Fibroblast of the aortic adventitia (primary cell): ENCODE measurements around the gene NFASC. TPM values are rescaled to one million over a fixed set of nuclear protein-coding genes. Genes with fewer than 3 reads are reported as not detected.

Source experiments
- DNase-seq: peaks from one replicate; pipeline ENCODE4 v3.0.0-alpha.2; 2010; ENCODE audit warnings: low read depth
- H3K4me3 ChIP-seq: 2 replicates; pipeline ENCODE4 v1.5.1; 2011; ENCODE audit warnings: low read depth, mild to moderate bottlenecking, control low read depth, low read length, moderate library complexity
- total RNA-seq: library from RNA; depleted of rRNA; stranded (reverse); fragments of >200 nt; gene quantifications from 2 replicates; pipeline ENCODE4 v1.2.3, GENCODE V29; 2012; ENCODE audit warnings: low replicate concordance
- TF ChIP-seq, protein P1 (sequence below): IDR thresholded peaks from 2 replicates; pipeline ENCODE4 v1.5.1; 2011; ENCODE audit warnings: mild to moderate bottlenecking, low read length, control low read depth, inconsistent platforms; ENCODE audit not compliant: insufficient read depth

Gene NFASC
- total RNA-seq, 1 donor = 22.0 TPM

DNA sequence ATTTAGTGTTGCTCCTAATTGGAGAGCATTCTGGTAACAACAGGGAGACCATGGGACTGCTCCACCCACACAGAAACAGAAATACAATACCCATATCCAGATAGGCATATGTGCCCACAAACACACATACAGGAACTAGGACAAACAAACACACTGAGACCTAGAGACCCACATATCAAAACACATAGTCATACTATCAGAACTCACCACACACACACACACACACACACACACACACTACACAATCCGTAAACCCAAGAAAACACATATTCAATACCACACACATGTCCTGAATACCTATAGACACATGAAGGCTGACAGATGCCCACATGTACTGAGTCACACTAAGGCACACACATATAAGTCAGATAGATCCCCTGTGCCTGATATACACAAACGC is 3.5 kb upstream of the NFASC start:
- TF ChIP-seq, protein P1, sequence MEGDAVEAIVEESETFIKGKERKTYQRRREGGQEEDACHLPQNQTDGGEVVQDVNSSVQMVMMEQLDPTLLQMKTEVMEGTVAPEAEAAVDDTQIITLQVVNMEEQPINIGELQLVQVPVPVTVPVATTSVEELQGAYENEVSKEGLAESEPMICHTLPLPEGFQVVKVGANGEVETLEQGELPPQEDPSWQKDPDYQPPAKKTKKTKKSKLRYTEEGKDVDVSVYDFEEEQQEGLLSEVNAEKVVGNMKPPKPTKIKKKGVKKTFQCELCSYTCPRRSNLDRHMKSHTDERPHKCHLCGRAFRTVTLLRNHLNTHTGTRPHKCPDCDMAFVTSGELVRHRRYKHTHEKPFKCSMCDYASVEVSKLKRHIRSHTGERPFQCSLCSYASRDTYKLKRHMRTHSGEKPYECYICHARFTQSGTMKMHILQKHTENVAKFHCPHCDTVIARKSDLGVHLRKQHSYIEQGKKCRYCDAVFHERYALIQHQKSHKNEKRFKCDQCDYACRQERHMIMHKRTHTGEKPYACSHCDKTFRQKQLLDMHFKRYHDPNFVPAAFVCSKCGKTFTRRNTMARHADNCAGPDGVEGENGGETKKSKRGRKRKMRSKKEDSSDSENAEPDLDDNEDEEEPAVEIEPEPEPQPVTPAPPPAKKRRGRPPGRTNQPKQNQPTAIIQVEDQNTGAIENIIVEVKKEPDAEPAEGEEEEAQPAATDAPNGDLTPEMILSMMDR = no peak
- no peak for DNase-seq
- H3K4me3 ChIP-seq = no peak overlapping the region

DNA sequence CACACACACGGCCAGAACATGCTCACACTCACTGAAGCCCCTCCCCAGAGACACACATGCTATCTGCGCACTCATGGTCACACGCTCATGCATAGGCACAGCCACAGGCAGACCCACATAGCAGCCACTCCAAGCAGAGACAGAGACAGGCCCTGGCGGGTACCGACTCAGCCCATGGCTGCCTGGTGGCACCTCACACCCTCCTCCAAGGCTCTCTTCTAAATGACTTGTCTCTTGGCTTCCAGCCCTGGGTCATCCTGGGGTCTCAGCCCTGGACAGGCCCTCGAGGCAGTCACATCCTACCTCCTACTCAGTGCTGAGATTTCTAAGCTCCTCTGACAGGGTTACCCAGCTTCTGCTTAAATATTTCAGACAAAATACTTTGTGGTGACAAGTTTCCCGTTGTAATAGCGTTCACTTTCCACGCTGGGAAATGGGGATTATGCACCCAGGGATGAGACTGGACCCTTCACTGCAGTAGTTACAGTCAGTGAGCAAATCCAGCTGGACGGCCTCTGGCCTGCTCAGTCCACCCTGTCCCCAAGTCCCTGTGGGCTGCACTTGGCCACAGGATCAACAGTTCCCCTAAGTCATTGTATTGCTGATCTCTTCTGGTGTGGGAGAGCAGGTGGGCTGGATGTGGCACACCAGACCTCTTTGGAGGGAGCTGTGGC is 2.9 kb upstream of the NFASC start:
- TF ChIP-seq, protein P1 = no peak
- no peak overlapping the region for H3K4me3 ChIP-seq
- no peak for DNase-seq

DNA sequence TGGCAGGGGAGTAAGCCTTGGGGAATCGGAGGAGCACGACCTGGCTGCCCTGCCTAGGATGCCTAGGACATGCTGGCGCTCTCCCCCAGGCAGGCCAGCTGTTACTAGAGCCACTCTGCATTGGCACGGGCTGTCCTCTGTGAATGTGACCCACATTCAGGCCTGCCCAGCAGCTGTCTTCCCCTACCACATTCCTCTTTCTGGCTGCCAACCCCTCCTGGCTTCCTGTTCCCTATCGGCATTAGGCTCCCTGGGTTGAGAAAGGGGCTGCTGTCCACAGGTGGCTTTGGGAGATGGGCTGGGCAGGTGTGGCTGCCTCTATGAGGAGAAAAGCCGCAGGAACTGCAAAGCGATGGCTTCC is 2.3 kb upstream of the NFASC start:
- TF ChIP-seq, protein P1 = no peak
- no peak for DNase-seq
- H3K4me3 ChIP-seq = no peak overlapping the region

DNA sequence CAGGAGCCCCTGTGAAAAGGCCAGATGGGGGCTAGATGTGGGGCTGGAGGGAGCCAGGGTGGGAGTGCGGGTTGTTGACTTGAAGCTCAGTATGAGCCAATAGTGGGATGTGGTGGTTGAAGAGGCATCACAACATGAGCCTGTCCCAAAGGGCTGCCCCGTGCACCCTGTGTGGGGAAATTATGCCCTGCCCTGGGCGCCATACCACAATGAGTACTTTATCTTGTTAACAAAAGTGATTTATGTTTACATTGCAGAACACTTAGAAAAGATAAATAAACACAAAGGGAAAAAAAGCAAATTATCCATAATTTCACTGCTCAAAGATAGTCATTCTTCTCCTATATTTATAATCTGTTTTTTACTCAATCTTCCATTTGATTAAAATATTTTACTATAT is 1.6 kb upstream of the NFASC start:
- no peak overlapping the region for H3K4me3 ChIP-seq
- DNase-seq = no peak
- TF ChIP-seq, protein P1 = no peak

DNA sequence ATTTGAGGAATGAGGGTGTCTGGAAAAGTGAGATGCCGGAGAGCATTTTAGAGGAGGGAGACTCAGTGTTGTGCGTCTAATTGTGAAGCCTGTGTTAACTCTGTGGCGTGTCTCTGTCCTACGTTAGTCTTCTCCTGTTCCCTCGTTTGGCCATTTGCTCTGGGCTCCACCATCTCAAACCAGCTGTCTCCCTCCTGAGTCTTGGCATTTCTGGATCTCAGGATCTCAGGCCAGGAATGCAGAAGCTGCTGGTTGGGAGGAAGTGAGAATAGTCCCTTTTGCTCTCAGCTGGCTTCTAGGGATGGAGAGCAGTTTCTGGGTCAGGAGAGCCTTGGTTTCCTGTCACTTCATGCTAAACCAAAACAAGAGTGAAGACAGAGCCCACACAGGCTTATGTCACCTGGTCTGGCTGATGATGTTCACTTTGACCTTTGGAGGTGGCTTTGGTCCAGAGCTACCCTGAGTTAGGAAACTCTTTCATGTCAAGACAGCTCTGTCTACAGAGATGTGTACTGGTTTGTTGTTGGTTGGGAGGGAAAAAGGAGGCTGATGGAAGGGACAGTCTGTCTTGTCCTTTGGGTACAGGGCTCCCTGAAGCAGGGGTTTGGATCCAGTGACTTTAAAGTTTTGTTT is 859 bp downstream of the NFASC start:
- TF ChIP-seq, protein P1 = no peak
- DNase-seq = no peak
- no peak overlapping the region for H3K4me3 ChIP-seq

DNA sequence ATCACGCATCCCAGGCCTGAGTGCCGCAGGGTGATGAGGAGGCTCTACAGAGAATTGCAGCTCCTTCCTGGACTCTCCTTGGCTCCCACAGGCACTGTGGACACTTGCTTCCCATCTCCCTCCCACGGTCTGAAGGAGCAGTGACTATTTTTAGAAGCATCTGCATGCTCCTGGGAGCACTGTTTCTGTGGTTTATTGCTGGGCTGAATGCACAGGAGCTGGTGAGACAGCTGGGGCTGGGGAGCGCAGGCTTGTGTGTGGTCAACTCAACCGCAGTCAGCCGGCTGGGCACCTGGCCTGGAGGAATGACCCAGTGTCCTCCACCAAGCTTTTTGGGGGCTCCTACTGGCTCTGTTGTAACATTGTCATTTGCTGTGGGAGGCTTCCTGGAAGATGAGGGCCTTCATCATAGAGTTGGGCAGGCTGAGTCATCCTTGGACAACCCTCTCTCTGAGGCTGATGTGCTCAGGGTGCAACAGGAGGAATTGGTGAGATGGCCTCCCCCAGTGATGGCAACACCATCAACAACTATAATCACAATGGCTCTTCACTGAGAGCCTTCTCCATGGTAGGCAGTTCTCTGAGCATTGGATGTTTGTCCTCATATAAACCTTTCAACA is 1.7 kb downstream of the NFASC start:
- TF ChIP-seq, protein P1 = no peak
- DNase-seq = peak; percentile 27
- H3K4me3 ChIP-seq = no peak overlapping the region
